ENCODE results near the gene MDM2.

DNA sequence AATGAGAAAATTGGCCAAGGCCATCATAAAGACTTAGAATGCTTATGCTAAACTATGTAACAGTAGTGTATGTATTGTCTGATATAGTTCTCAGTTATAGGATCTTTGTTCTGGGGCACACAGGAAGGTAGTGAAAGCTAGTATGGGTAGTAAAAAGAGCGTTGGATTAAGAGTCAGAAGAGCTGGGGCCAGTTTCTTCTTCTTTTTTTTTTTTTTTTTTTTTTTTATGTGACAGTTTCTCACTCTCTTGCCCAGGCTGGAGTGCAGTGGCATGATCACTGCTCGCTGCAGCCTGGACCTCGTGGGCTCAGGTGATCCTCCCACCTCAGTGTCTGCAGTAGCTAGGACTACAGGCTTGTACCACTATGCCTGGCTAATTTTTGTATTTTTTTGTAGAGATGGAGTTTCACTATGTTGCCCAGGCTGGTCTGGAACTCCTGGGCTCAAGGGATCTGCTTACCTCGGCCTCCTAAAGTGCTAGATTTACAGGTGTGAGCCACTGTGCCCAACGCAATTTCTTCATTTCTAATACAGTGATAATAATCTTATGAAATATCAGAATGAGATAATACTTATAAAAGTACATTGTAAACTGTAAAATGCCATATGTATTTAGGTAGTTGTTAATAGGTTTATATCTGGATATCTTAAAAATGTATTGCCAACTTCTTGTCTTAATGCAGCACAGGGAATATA, 7.4 kb downstream of the MDM2 start:
- TF ChIP-seq, protein P1, sequence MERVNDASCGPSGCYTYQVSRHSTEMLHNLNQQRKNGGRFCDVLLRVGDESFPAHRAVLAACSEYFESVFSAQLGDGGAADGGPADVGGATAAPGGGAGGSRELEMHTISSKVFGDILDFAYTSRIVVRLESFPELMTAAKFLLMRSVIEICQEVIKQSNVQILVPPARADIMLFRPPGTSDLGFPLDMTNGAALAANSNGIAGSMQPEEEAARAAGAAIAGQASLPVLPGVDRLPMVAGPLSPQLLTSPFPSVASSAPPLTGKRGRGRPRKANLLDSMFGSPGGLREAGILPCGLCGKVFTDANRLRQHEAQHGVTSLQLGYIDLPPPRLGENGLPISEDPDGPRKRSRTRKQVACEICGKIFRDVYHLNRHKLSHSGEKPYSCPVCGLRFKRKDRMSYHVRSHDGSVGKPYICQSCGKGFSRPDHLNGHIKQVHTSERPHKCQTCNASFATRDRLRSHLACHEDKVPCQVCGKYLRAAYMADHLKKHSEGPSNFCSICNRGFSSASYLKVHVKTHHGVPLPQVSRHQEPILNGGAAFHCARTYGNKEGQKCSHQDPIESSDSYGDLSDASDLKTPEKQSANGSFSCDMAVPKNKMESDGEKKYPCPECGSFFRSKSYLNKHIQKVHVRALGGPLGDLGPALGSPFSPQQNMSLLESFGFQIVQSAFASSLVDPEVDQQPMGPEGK (CRISPR knock-in tag; IDR thresholded peaks at IDR 0.05; ENCODE audit: borderline replicate concordance): no peak
- TF ChIP-seq ZNF565 (CRISPR knock-in tag; conservative IDR thresholded peaks at IDR 0.05; ENCODE audit: low read depth) (no peak), ZFP3 (CRISPR knock-in tag; IDR thresholded peaks at IDR 0.05) (no peak), ZNF70 (CRISPR knock-in tag; IDR thresholded peaks at IDR 0.05) (no peak), RARB (CRISPR knock-in tag; IDR thresholded peaks at IDR 0.05) (no peak), TOX (CRISPR knock-in tag; IDR thresholded peaks at IDR 0.05; ENCODE audit: borderline replicate concordance) (no peak)
